HG03045 (cell line): ENCODE measurements around the gene CKAP2.
"Not testable (repeated sequence)": the region's sequence is repeated elsewhere in the genome, so short reads cannot be mapped to it uniquely, and the experiment has no call there.

Source experiments
- ATAC-seq: cut with Tn5 transposase; IDR thresholded peaks from one replicate; pipeline ENCODE4 v1.9.1; 2021; ENCODE audit warnings: mild to moderate bottlenecking, moderate library complexity; ENCODE audit not compliant: unreplicated experiment

The CKAP2 gene

GRCh38 chr13:52454820-52455676, at the start of gene CKAP2:
Gene CKAP2, plus strand, starts transcription at chr13:52455478. Its CDS starts 79 bp downstream, at chr13:52455557.
- peak; percentile 80 for ATAC-seq

- no peak for ATAC-seq
Measured at GRCh38 chr13:52405767-52406494, 49.3 kb upstream of the CKAP2 start, which contains the start of gene THSD1. Gene THSD1, minus strand, starts transcription at chr13:52406172. Its CDS starts 3,572 bp downstream, at chr13:52402600.

GRCh38 chr13:52406629-52407028, 48.6 kb upstream of the CKAP2 start:
- ATAC-seq: no peak

- not testable (repeated sequence) for ATAC-seq
Measured at GRCh38 chr13:52407436-52407835, 47.8 kb upstream of the CKAP2 start.

DNA sequence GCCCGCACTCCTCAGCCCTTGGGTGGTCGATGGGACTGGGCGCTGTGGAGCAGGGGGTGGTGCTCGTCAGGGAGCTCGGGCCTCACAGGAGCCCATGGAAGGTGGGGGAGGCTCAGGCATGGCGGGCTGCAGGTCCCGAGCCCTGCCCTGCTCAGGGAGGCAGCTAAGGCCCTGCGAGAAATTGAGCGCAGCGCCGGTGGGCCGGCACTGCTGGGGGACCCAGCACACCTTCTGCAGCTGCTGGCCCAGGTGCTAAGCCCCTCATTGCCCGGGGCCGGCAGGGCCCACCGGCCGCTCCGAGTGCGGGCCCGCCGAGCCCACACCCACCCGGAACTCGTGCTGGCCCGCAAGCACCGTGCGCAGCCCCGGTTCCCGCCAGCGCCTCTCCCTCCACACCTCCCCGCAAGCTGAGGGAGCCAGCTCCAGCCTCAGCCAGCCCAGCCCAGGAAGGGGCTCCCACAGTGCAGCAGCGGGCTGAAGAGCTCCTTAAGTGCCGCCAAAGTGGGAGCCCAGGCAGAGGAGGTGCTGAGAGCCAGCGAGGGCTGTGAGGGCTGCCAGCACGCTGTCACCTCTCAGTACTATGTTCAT, 47.1 kb upstream of the CKAP2 start:
- ATAC-seq: not testable (repeated sequence)

GRCh38 chr13:52411629-52412028, 43.6 kb upstream of the CKAP2 start:
- ATAC-seq: peak; percentile 89

DNA sequence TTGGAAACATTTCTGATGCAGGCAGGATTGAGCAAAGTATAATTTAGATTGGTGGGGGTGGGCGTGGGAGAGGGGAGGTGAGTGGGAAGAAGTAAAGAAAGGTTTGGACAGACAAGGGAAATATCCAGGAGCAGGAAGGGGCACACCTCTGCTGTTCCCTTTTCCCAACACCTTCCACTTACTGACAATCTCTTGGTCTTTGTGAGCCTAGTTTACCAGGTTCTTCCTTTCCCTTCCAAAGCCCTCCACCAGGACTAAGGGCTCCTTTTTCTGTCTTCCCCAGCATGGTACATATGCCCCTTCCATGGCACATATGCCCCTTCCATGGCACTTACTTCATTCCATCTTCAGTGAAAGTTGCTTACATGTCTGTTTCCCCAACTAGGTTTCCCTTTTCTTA, 43.1 kb upstream of the CKAP2 start:
- no peak for ATAC-seq

DNA sequence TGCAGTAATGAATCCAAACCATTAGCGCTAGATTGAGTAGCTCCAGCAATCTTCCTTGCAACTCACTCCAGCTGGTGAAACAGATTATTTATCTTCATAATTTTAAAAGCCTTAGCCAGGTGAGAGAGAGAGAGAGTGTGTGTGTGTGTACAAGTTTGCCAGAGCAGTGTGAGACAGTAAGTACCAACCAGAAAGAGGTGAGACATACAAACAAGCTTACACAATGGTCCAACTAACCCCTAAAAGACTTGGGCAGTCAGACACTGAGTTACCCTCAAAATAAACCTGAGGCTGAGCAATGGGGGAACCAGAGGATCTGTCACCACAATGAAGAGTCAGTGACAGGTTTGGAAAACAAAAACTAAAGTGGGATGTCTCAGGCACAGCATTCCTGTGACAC, 41.2 kb upstream of the CKAP2 start:
- ATAC-seq: no peak

- ATAC-seq: no peak
Measured at GRCh38 chr13:52414963-52415362, 40.3 kb upstream of the CKAP2 start.

DNA sequence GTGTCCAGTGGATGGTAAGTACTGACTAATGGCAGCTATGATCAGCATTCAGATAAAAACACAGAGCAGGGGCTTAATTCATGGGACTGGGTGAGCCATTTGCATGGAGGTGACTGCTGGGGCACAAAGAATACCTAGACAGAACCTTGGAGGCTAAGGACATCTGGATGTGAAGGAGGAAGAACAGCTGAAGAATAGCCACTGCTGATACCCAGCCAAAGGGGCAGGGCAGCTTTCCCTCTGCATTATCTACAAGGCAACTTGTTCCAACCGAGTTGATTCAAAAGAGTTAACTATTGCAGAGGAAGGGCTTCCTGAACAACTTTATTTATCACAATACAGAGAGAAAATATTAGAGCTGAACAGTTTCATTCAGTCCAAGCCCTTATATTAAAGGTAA, 36.2 kb upstream of the CKAP2 start:
- ATAC-seq: no peak

DNA sequence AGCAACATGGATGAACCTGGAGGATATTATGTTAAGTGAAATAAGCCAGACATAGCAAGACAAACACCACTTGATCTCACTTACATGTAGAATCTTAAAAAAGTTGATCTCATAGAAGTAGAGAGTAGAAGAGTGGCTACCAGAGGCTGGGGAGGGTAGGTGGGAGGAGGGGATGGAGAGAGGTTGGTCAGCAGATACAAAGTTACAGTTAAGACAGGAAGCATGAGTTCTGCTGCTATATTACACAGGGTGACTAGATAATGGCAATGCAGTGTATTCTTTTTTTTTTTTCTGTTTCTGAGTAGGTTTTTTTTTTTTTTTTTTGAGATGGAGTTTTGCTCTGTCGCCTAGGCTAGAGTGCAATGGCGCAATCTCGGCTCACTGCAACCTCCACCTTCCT, 34.1 kb upstream of the CKAP2 start:
- ATAC-seq: no peak

GRCh38 chr13:52428295-52428694, 27.0 kb upstream of the CKAP2 start:
- no peak for ATAC-seq

GRCh38 chr13:52432456-52432855, 22.8 kb upstream of the CKAP2 start:
- no peak for ATAC-seq

- ATAC-seq: no peak
Measured at GRCh38 chr13:52446265-52446664, 9.0 kb upstream of the CKAP2 start.

DNA sequence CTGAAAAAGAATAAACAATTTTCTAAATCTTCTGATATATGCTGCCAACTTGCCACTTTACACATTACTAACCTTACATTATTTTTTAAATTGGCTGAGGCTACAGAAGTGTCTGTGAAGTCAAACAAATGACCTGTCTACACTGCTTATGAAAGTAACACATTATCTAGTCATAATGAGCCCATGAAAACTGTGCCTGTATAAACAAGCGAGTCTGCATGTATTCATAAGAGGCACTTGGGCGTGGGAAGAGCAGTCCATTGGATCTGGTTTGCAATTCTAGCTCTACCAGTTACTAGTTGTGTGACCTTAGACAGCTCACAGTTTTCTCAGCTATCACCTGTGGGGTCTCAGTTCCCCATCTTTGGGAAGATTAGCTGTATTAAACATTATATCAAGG, 7.9 kb upstream of the CKAP2 start:
- no peak for ATAC-seq

DNA sequence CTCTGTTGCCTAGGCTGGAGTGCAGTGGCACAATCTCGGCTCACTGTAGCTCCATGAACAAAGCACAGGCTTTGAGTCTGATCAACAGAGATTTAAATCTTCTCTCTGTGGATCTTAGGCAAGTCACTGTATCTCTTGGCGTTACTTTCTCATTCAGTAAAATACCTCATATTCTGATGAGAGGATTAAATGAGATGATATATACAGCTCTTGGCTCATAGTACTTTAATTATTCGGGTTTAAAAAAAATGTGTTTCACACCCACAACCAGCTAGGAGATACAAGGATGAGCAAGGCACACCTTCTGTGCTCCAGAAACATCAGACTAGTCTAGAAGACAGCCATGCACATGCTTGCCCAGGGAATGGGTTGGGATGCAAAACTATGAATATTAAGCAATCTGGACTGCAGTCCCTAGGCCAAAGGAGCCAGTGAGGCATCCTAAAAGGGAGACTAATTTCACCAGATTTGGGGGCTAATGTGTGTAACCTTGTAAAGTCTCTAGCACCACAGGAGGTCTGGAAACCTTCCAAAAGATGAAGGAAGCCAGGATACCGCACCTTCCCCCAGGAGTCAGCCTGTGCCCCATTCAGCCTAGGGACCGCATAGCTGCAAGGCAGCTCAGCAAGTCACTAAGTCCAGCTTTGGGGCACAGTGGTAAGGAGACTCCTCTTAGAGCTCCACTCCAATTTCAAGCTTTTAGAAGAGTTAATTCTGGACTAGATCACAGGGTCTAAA, 7.3 kb upstream of the CKAP2 start:
- no peak for ATAC-seq

DNA sequence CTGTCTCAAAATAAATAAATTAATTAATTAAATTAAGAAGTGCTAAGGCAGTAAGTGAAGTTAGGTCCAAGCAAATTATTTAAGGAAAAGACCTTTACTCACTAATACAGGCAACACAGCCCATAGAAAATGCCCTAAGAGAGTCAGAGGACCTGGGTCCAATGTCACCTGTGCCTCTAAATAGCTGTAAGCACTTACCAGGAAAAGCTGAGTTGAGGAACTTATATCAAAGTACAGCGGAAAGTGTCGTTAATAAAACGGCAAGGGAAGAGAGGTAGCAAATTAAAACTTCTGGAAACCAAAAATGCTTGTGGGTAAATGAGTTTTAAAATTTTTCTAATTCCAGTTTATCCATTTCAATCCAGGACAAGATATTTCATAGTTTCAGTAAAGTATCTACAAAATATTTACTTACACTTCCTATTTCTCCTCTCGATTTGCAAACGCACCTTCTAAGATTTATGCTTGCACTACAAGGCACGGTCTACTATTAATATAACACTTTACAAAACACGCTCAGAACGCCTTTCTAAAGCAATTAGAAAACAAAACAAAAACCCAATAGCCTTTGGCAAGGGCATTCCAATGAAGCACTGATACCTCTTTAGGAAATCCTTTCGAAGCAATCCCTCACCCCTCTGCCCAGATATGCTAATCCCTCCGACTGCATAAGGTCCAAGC, 5.8 kb upstream of the CKAP2 start:
- ATAC-seq: no peak

DNA sequence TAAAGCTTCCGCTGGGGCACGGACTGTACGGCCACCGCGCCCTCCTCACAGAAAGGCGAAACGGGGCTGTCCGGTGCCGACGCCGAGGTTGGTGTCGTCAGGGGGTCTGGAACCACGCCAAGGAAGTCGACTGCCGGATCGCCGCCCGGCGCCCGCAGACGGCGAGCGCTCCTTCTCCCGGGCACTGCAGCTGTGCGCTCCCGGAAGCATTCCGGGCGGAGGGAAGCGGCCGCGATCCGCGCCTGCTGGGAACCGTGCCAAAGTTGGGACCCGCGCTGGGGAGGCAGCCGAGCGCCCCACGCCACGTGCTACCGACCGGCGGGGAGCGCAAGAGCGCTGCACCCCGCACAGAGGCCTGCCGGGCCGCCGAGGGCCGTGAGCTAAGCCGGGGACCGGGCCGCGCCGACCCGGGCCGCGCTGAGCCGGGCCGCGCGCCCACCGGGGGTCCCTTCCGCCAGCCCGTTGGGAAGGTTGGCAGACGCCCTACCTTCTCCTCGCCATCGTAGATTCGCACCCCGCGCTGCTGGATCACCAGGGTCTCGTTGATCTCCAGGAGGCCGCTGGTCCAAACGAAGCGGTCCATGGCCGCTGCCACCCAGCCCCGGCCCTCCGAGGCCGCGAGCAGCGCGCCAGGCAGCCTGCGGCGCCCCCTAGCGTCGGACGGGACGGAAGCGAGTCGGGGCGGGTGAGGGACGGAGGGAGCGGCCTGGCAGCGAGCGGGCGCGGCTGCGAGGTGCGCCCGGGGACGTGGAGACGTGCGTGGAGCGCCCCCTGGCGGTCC, 5.1 kb upstream of the CKAP2 start, which contains the start of gene VPS36:
VPS36 (minus strand) TSS at position 623 of the 781 bp plus-strand sequence; CDS start at position 583, 40 bp downstream.
- peak; percentile 69 for ATAC-seq

DNA sequence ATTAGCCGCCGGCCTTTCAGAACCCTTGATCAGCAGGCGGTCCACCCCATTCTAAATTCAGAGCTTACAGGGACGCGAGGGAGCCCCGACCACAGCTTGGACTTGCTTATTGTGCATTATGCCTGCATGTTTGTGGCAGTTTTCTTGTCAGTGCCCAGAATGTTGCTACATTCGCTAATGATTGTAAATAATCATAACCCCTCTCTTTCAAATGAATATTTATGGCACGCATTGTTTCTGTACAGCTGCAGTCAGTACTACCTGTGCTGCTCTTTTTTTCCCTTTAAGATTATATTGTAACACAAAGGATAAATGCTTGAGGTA, 4.5 kb upstream of the CKAP2 start:
- ATAC-seq: no peak
